Medulla oblongata (tissue), 1 donor: ENCODE measurements around the gene ARHGEF19.
A peak's percentile ranks its signal among the peaks of the same experiment; 100 is the strongest.
"Not testable (repeated sequence)": the region's sequence is repeated elsewhere in the genome, so short reads cannot be mapped to it uniquely, and the experiment has no call there.

ENCODE experiments used
- DNase-seq: peaks from one replicate; pipeline ENCODE4 v3.0.0-alpha.2; 2015; ENCODE audit errors: extremely low spot score

Gene ARHGEF19

GRCh38 chr1:16181887-16182719 is 30.3 kb downstream of the ARHGEF19 start:
- DNase-seq: no peak

DNA sequence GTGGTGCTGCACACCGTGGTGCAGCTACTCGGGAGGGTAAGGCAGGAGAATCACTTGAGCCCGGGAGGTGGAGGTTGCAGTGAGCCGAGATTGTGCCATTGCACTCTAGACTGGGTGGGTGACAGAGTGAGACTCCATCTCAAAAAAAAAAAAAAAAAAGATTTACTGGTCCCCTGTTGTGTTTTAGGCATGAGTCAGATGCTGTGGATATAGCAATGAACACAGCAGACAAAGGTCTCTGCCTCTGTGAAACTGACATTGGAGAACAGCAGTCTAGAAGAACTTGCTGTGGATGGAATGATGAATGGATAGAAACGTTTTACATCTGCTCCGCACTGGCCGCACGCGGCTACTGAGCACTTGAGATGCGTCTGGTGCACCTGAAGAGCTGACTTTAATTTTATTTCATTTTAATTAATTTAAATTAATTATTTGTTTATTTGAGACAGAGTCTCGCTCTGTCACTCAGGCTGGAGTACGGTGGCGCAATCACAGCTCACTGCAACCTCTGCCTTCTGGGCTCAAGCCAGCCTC is 32.1 kb downstream of the ARHGEF19 start:
- DNase-seq: no peak

DNA sequence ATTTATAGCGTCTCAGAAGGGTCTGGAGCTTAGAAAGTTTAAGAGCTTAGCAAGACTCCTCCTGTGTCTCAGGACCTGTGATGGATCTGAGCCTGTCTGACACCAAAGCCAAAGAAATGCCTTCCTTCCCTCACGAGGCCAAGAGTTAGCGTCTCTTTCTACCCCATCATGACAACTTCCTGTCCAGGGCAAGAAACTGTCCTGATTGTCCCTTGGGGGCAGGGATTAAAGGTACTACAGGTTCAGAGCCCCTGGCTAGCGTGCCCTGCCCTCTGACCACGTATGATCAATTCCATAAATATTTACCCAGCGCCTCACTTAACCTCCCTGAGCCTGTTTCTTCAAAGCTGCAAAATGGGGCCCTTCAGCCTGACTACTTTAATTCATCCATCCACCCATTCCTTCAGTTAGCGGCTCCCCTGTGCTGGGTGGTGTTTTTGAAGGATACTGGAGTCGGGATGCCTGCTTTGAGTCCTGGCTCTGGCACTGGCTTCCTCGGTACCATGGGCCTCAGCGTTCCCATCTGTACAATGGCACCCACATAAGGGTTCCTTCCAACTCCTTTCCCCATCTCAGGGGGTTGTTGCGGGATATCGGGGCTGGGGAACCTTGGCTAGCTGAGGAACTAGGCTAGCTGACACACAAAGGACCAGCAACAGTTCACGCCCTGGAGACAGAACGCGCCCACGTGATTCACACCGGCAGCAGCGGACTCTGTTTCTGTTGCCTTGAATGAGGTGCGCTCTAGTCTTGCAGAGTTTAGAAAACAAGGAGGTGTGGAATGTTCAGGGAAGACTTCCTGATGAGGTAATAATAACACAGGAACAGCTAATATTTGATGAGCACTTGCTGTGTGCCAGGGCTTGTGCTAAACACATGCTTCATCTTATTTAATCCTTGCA is 33.6 kb downstream of the ARHGEF19 start:
- no peak for DNase-seq

GRCh38 chr1:16177306-16177705 is 35.1 kb downstream of the ARHGEF19 start:
- no peak for DNase-seq

GRCh38 chr1:16176653-16177052 is 35.8 kb downstream of the ARHGEF19 start:
- no peak for DNase-seq

DNA sequence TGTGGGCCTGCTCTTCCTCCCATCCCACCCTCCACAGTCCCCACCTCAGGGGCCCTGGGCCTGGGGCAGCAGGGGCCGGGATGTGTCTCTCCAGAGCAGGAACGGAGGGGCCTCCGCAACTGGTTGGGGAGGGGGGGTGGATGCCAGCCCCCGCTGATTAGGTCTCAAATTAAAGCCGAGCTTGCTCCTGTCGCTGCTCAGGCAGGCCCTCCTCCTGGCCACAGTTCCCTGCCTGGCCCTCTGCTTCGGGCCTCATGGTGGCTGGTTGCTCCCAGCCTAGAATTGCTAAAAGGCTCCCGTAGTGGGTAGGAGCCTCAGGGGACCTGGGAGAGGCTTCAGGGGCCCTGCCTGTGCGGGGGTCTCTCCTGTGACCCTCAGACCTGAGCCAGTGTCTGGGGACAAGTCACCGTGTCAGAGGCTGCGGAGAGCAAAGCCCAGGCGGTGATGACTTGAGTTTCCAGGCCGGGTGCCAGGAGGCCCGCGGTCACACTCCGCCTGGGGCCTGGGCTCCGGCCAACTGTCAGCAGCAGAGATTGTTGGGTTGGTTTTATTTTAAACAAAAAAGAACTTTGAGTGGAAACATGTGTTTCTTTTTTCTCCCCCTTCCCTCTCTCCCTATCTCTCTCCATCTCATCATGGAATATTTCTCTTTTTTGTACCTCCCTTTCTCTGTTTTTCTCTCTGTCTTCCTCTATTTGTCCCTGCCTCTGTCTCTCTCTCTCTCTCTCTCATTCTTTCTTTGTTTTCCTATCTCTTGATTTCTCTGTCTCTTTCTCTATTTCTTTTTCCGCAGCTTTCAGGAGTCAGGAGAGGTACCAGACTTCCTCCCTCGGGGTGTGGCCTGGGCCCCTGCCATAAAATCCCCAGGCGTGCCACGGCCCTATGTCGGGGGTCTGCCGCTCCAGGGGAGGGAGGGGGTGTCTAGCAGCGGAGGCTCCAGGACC is 36.6 kb downstream of the ARHGEF19 start:
- DNase-seq: peak; percentile 85

- peak; percentile 46 for DNase-seq
Observed at GRCh38 chr1:16174886-16175598, 37.4 kb downstream of the ARHGEF19 start.

DNA sequence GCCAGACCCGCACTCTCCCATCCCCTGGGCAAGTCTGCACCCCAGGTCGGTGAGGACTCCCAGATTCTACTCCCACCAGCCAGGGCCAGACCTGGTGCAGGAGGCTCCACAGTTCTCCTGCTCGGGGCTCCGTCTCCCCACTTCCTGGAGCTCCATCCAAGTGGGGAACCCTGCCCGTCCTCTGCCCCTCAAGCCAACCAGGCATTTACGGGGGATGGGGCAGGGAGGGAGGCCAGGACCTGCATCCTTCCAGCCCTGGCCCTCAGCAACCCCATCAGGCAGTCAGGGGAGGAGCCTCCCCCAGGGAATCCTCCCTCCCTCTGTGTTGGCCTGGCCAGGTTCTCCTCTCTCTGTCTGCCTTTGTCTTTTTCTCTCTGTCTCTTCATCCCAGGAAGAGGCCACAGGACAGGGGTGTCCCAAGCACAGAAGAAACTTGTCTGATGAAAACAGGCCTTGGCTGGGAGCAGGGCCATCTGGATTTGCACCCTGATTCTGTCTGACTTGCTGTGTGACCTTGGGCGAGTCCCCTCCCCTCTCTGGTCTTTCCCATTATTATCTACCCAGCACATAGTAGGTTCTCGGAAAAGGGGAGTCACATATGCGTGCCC is 38.1 kb downstream of the ARHGEF19 start:
- DNase-seq: no peak

DNA sequence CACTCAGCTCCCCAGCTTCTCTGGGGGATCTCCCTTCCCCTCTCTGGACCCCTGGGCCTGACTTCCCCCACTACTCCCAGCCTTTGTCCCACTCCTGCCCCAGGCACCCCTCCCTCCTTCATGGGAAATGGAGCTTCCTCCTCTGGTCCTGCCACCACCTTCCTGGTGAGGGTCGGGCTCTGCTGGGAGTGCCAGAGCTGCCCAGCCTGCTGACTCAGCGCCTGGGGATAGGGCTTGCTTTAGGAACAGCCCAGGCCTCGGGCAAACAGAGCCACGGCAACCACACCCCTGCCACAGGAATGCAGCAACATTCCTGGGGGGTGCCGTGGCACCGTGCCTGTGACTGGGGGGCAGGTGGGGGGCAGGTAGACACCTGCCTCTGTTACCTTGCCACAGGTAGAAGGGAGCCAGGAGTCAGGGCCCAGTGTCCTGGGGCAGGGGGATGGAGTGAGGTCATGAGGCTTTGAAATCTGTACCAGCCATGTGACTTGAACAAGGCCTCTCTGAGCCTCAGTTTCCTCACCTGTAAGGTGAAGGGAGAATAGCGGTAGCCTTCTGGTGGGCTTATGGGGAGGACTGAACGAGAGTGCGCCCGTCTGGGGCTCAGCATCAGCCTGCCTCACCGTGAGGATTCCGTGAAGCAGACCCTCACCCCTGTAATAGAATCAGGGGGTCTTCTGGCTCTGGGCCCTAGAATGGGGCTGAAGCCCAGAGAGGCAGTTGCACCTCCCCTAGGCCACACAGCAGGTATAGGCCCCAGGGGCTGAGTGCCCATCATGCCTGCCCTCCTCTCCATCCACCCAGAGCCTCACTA is 38.8 kb downstream of the ARHGEF19 start:
- no peak for DNase-seq

- DNase-seq: peak; percentile 45
Observed at GRCh38 chr1:16172964-16173446, 39.4 kb downstream of the ARHGEF19 start.

DNA sequence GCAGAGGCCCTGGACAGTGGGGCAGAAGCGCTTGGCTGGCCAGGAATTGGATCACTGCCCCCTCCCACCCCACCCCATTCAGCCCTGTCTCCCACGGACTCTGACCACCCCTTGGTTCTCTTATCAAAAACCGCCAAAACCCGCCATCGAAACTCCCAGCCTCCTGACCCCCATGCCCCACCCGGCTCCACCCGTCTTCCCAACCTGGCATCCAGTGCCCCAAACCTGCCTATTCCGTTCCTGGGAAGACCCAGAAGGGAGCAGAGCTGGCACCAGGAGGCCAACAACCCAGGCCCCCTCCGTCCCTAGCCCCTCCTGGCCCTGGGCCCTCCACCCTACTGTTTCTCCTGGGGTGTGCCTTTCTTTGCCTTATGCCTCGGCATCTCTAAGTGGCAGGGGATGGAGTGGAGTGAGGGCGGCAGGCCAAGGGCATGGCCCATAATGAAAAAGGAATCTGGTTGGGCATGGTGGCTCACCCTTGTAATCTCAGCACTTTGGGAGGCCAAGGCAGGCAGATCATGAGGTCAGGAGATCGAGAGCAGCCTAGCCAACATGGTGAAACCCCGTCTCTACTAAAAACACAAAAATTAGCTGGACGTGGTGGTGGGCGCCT is 40.1 kb downstream of the ARHGEF19 start:
- no peak for DNase-seq

GRCh38 chr1:16171314-16172151 is 40.9 kb downstream of the ARHGEF19 start:
- DNase-seq: no peak

DNA sequence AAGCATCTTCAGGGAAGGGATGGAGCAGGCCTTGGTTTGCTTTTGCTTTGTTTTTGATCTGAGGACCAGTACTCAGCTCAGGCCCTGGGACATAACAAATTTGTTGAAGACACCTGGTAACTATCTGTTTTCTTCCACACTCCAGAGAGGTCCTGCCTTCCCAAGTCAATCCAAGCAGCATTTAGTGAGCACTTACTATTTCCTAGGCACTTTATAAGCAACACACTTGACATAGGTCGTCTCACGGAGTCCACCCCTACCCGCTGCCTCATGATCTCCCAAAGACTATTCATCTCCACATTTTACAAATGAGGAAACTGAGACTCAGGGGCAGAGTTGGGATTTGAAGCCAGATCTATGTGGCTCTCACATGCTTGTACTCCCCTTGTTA is 42.2 kb downstream of the ARHGEF19 start:
- no peak for DNase-seq

DNA sequence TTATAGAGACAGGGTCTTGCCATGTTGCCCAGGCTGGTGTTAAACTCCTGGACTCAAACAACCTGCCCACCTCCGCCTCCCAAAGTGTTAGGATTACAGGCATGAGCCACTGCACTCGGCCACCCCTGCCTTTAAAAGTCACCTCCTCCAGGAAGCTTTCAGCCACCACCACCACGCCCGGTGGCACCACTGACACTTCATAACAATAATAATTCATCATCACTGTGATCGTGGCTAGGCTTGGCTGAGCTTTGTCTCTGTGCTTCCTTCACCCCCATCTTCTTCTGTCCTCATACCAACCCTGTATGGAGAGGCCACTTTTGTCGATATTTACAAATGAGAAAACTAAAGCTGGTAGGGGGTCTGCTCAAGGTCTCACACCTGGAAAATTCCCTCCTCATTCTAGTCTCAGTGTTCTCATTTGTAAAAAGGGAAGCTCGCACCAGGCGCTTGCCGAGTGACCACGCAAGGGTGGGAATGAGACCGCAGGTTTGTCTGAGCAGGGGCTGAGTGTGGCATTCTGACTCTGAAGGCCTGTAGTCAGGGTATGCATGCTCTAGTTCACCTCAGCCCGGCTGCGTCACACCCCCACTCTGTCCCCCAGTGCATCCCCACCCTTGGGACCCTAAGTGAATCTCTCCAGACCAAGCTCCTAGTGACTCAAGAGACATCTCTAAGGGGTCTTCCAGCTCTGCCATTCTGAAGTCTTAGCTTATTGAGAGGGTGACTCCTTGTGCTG is 43.7 kb downstream of the ARHGEF19 start:
- no peak for DNase-seq

GRCh38 chr1:16168144-16168495 is 44.3 kb downstream of the ARHGEF19 start:
- DNase-seq: not testable (repeated sequence)

- no peak for DNase-seq
Observed at GRCh38 chr1:16167331-16168143, 44.9 kb downstream of the ARHGEF19 start.
